MG63 (cell line): ENCODE data around the gene GINS1. TPM values are rescaled to one million over a fixed set of nuclear protein-coding genes. Genes with fewer than 3 reads are reported as not detected.

Experiments
- DNase-seq: peaks from one replicate; pipeline ENCODE4 v3.0.0-alpha.2; 2020
- H3K27me3 ChIP-seq: fragments of 250-450 bp; sonication (Bioruptor Pico); 2 replicates; pipeline ENCODE4 v1.5.1; 2020; ENCODE audit warnings: mild to moderate bottlenecking, moderate library complexity
- H3K36me3 ChIP-seq: fragments of 250-450 bp; sonication (Bioruptor Pico); 2 replicates; pipeline ENCODE4 v1.5.1; 2020; ENCODE audit warnings: mild to moderate bottlenecking, moderate library complexity
- H3K4me3 ChIP-seq: fragments of 250-450 bp; sonication (Bioruptor Pico); 2 replicates; pipeline ENCODE4 v1.5.1; 2020; ENCODE audit warnings: mild to moderate bottlenecking, moderate library complexity
- H3K9me3 ChIP-seq: fragments of 250-450 bp; sonication (Bioruptor Pico); 2 replicates; pipeline ENCODE4 v1.5.1; 2020; ENCODE audit warnings: mild to moderate bottlenecking, moderate library complexity
- total RNA-seq: library from RNA; depleted of rRNA; stranded (reverse); fragments of >200 nt; shearing (Covaris generic); gene quantifications from 2 replicates; pipeline ENCODE4 v1.2.3, GENCODE V29; 2014; ENCODE audit warnings: low replicate concordance

Gene GINS1
- total RNA-seq, 1 experiment from 2014 or later: 10.9 TPM

GRCh38 chr20:25408890-25409289 is 1.4 kb downstream of the GINS1 start:
- H3K9me3 ChIP-seq: no peaks in the 10 kb centered on the region
- peaks cover 5% of the 10 kb centered on the region; the same call in 1 of the 2 replicates for H3K36me3 ChIP-seq
- no peaks in the 10 kb centered on the region for H3K27me3 ChIP-seq
- no peak for DNase-seq
- peak overlapping the region; percentile 76 for H3K4me3 ChIP-seq

GRCh38 chr20:25418776-25419175 is 11.3 kb downstream of the GINS1 start:
- no peak for DNase-seq
- no peaks in the 10 kb centered on the region for H3K27me3 ChIP-seq
- no peaks in the 10 kb centered on the region for H3K9me3 ChIP-seq
- H3K36me3 ChIP-seq: peaks cover 8% of the 10 kb centered on the region
- no peak overlapping the region for H3K4me3 ChIP-seq

GRCh38 chr20:25421102-25421501 is 13.6 kb downstream of the GINS1 start:
- Histone ChIP-seq H3K4me3 (no peak overlapping the region), H3K27me3 (no peaks in the 10 kb centered on the region), H3K36me3 (peaks cover 22% of the 10 kb centered on the region), H3K9me3 (no peaks in the 10 kb centered on the region)
- no peak for DNase-seq

GRCh38 chr20:25422032-25422431 is 14.6 kb downstream of the GINS1 start:
- no peaks in the 10 kb centered on the region for H3K9me3 ChIP-seq
- no peak for DNase-seq
- no peaks in the 10 kb centered on the region for H3K27me3 ChIP-seq
- H3K4me3 ChIP-seq: no peak overlapping the region
- H3K36me3 ChIP-seq: peaks cover 28% of the 10 kb centered on the region

- H3K36me3 ChIP-seq: peaks cover 34% of the 10 kb centered on the region
- H3K4me3 ChIP-seq: no peak overlapping the region
- no peak for DNase-seq
- no peaks in the 10 kb centered on the region for H3K9me3 ChIP-seq
- H3K27me3 ChIP-seq: no peaks in the 10 kb centered on the region
Measured at GRCh38 chr20:25424536-25424935, 17.1 kb downstream of the GINS1 start.

- H3K36me3 ChIP-seq: peaks cover 8% of the 10 kb centered on the region
- no peaks in the 10 kb centered on the region for H3K27me3 ChIP-seq
- H3K4me3 ChIP-seq: no peak overlapping the region
- no peaks in the 10 kb centered on the region for H3K9me3 ChIP-seq
- DNase-seq: no peak
Measured at GRCh38 chr20:25437153-25437581, 29.7 kb downstream of the GINS1 start.

- peaks cover 5% of the 10 kb centered on the region; the same call in 1 of the 2 replicates for H3K36me3 ChIP-seq
Measured at GRCh38 chr20:25439328-25439727, 31.9 kb downstream of the GINS1 start.

GRCh38 chr20:25444556-25444955 is 37.1 kb downstream of the GINS1 start:
- DNase-seq: no peak
- H3K27me3 ChIP-seq: no peaks in the 10 kb centered on the region
- H3K9me3 ChIP-seq: no peaks in the 10 kb centered on the region
- no peak overlapping the region for H3K4me3 ChIP-seq
- peaks cover 7% of the 10 kb centered on the region; the same call in 1 of the 2 replicates for H3K36me3 ChIP-seq

More at GRCh38 chr20:25439328-25439727, 31.9 kb downstream of the GINS1 start:
- no peak for DNase-seq
- Histone ChIP-seq H3K4me3 (no peak overlapping the region), H3K9me3 (no peaks in the 10 kb centered on the region), H3K27me3 (no peaks in the 10 kb centered on the region)

- Histone ChIP-seq H3K27me3 (no peaks in the 10 kb centered on the region), H3K4me3 (no peak overlapping the region), H3K9me3 (no peaks in the 10 kb centered on the region), H3K36me3 (peaks cover 3% of the 10 kb centered on the region; the same call in 1 of the 2 replicates)
- DNase-seq: no peak
Measured at GRCh38 chr20:25447671-25448070, 40.2 kb downstream of the GINS1 start.

- H3K4me3 ChIP-seq: no peak overlapping the region
- no peak for DNase-seq
- no peaks in the 10 kb centered on the region for H3K27me3 ChIP-seq
- no peaks in the 10 kb centered on the region for H3K9me3 ChIP-seq
- H3K36me3 ChIP-seq: no peaks in the 10 kb centered on the region
Measured at GRCh38 chr20:25452333-25452732, 44.9 kb downstream of the GINS1 start.

GRCh38 chr20:25453035-25453810 is 45.8 kb downstream of the GINS1 start:
- Histone ChIP-seq H3K4me3 (no peak overlapping the region), H3K9me3 (no peaks in the 10 kb centered on the region), H3K27me3 (no peaks in the 10 kb centered on the region), H3K36me3 (no peaks in the 10 kb centered on the region)
- DNase-seq: peak; percentile 16

GRCh38 chr20:25454153-25454900 is 46.9 kb downstream of the GINS1 start:
- Histone ChIP-seq H3K9me3 (no peaks in the 10 kb centered on the region), H3K27me3 (no peaks in the 10 kb centered on the region), H3K36me3 (no peaks in the 10 kb centered on the region), H3K4me3 (no peak overlapping the region)
- DNase-seq: no peak

GRCh38 chr20:25457886-25458680 is 50.6 kb downstream of the GINS1 start:
- Histone ChIP-seq H3K4me3 (no peak overlapping the region), H3K9me3 (no peaks in the 10 kb centered on the region), H3K36me3 (no peaks in the 10 kb centered on the region), H3K27me3 (no peaks in the 10 kb centered on the region)
- no peak for DNase-seq

GRCh38 chr20:25459111-25459830 is 51.8 kb downstream of the GINS1 start:
- Histone ChIP-seq H3K36me3 (no peaks in the 10 kb centered on the region), H3K27me3 (no peaks in the 10 kb centered on the region), H3K4me3 (no peak overlapping the region), H3K9me3 (no peaks in the 10 kb centered on the region)
- no peak for DNase-seq

GRCh38 chr20:25459916-25460535 is 52.6 kb downstream of the GINS1 start:
- Histone ChIP-seq H3K4me3 (no peak overlapping the region), H3K36me3 (no peaks in the 10 kb centered on the region), H3K27me3 (no peaks in the 10 kb centered on the region), H3K9me3 (no peaks in the 10 kb centered on the region)
- DNase-seq: no peak
